T-cell (primary cell): ENCODE results near the gene ROR2. TPM values are rescaled to one million over a fixed set of nuclear protein-coding genes. Genes with fewer than 3 reads are reported as not detected.

Experiments
- ATAC-seq, 4 experiments: fragments of 200-7000 bp in 3 of 4; fragments of 150-1000 bp in 1 of 4; cut with Tn5 transposase; replicated peaks in 1 of 4; 1 replicate in 3 of 4; 2 replicates in 1 of 4; pipeline ENCODE4 v1.10.0; 2021; ENCODE audit warnings: moderate library complexity in 3 of 4, mild to moderate bottlenecking in 2 of 4, moderate number of reproducible peaks in 1 of 4
- CTCF ChIA-PET, 2 donors: fragments of 300-600 bp; sonication (Branson Sonifier 250); formaldehyde crosslinking; loops; one replicate each; lab custom pipeline; 2022; ENCODE audit warnings: antibody characterized with exemption in 2 of 2; lab: Charles Lee
- POLR2A ChIA-PET, 2 donors: fragments of 300-600 bp; sonication (Branson Sonifier 250); formaldehyde crosslinking; loops; one replicate each; lab custom pipeline; 2022; ENCODE audit warnings: antibody characterized with exemption in 2 of 2; lab: Charles Lee
- DNase-seq, 35 experiments: peaks; one replicate each; pipeline versions ENCODE4 v3.0.0 to v3.0.0-alpha.2; 2013 to 2023
- H3K27ac ChIP-seq: one replicate; pipeline ENCODE4 v1.5.1; 2013; ENCODE audit warnings: low read length
- H3K27me3 ChIP-seq, 2 experiments: replicated peaks in 1 of 2; 1 replicate in 1 of 2; 2 replicates in 1 of 2; pipeline versions ENCODE4 v1.6.1 to v1.7.0; 2013; ENCODE audit warnings: low read length in 1 of 2, mixed read lengths in 1 of 2; ENCODE audit not compliant: control insufficient read depth in 2 of 2, insufficient read depth in 2 of 2; ENCODE audit errors: extremely low read depth in 1 of 2
- H3K36me3 ChIP-seq, 2 donors: 1 replicate in 1 of 2; 2 replicates in 1 of 2; pipeline versions ENCODE4 v1.6.1 to v1.7.0; 2013; ENCODE audit warnings: low read length in 1 of 2; ENCODE audit not compliant: control insufficient read depth in 2 of 2, insufficient read depth in 1 of 2; ENCODE audit errors: extremely low read depth in 1 of 2
- H3K4me1 ChIP-seq, 2 experiments: 1 replicate in 1 of 2; 2 replicates in 1 of 2; pipeline versions ENCODE4 v1.6.1 to v1.7.0; 2013; ENCODE audit warnings: low read length in 2 of 2, mixed read lengths in 1 of 2; ENCODE audit not compliant: insufficient read depth in 2 of 2, control insufficient read depth in 1 of 2; ENCODE audit errors: extremely low read depth in 1 of 2
- H3K4me3 ChIP-seq, 2 donors: 1 replicate in 1 of 2; 2 replicates in 1 of 2; pipeline versions ENCODE4 v1.5.1 to v1.7.0; 2013; ENCODE audit warnings: mild to moderate bottlenecking in 2 of 2, low read length in 1 of 2, moderate library complexity in 1 of 2; ENCODE audit not compliant: control insufficient read depth in 1 of 2; ENCODE audit errors: extremely low read depth in 1 of 2
- H3K9me3 ChIP-seq: 2 replicates; pipeline ENCODE4 v1.7.0; 2013
- H3K27ac Mint-ChIP-seq, 2 donors: one replicate each; pipeline ENCODE4 v1.8.0; 2020 to 2021; ENCODE audit warnings: mild to moderate bottlenecking in 2 of 2, mixed read lengths in 2 of 2
- H3K27me3 Mint-ChIP-seq, 2 donors: one replicate each; pipeline ENCODE4 v1.8.0; 2021 to 2022; ENCODE audit warnings: mixed read lengths in 2 of 2
- H3K36me3 Mint-ChIP-seq: one replicate; pipeline ENCODE4 v1.8.0; 2021; ENCODE audit warnings: mixed read lengths
- H3K4me1 Mint-ChIP-seq, 3 donors: one replicate each; pipeline ENCODE4 v1.8.0; 2020 to 2022; ENCODE audit warnings: mixed read lengths in 3 of 3, mild to moderate bottlenecking in 1 of 3
- H3K4me3 Mint-ChIP-seq, 3 donors: one replicate each; pipeline ENCODE4 v1.8.0; 2020 to 2022; ENCODE audit warnings: mild to moderate bottlenecking in 3 of 3, mixed read lengths in 3 of 3, moderate library complexity in 3 of 3
- H3K9me3 Mint-ChIP-seq, 3 donors: one replicate each; pipeline ENCODE4 v1.8.0; 2020 to 2022; ENCODE audit warnings: mixed read lengths in 3 of 3
- WGBS: methylation state at CpG from one replicate; pipeline ENCODE4 v1.1.5; 2013; ENCODE audit warnings: missing lambda C conversion rate; ENCODE audit not compliant: insufficient coverage; 5-methylcytosine and 5-hydroxymethylcytosine counted together
- total RNA-seq, 35 experiments: library from RNA in 6 of 35; stranded (reverse) in 6 of 35; fragments of 120-200 nt in 1 of 35; gene quantifications; one replicate each; pipeline versions ENCODE4 v1.2.1 to v1.2.4 and lab custom pipeline; 2013 to 2026

The ROR2 gene
- total RNA-seq, 5 donors from 2014 or later (not counting 1 experiment from before 2014, with no cell fraction given) = 0.07 to 0.28 (median 0.15) TPM; not detected in 1

GRCh38 chr9:91647371-91647770 is 302.7 kb downstream of the ROR2 start:
- H3K27ac Mint-ChIP-seq = no peak overlapping the region
- WGBS = no CpG with 5 or more reads among the region's 4 CpGs
- H3K36me3 Mint-ChIP-seq = no peaks in the 10 kb centered on the region
- Histone ChIP-seq H3K27me3 (peaks cover 0 to 12% of the 10 kb centered on the region in 2 experiments), H3K9me3 (no peaks in the 10 kb centered on the region), H3K36me3 (no peaks in the 10 kb centered on the region), H3K27ac (no peak overlapping the region), H3K4me1 (no peaks in the 10 kb centered on the region), H3K4me3 (no peak overlapping the region)
- ChIA-PET POLR2A (no interaction called here), CTCF (no interaction called here)
- no peak for DNase-seq
- ATAC-seq = no peak
- no peaks in the 10 kb centered on the region for H3K9me3 Mint-ChIP-seq
- H3K27me3 Mint-ChIP-seq = peaks cover 23 to 27% of the 10 kb centered on the region in 2 donors
- no peaks in the 10 kb centered on the region for H3K4me1 Mint-ChIP-seq
- no peak overlapping the region for H3K4me3 Mint-ChIP-seq

GRCh38 chr9:91646702-91647101 is 303.3 kb downstream of the ROR2 start:
- H3K27ac Mint-ChIP-seq = no peak overlapping the region
- H3K9me3 Mint-ChIP-seq = peaks cover 0 to 3% (median under 1%) of the 10 kb centered on the region in 3 donors
- no peak for DNase-seq
- no peak overlapping the region for H3K27ac ChIP-seq
- H3K4me1 Mint-ChIP-seq = no peaks in the 10 kb centered on the region
- ChIA-PET CTCF (no interaction called here), POLR2A (no interaction called here)
- H3K27me3 Mint-ChIP-seq = peaks cover 23 to 27% of the 10 kb centered on the region in 2 donors
- H3K27me3 ChIP-seq = peaks cover 0 to 12% of the 10 kb centered on the region in 2 experiments
- H3K36me3 ChIP-seq = no peaks in the 10 kb centered on the region
- no peak overlapping the region for H3K4me3 Mint-ChIP-seq
- H3K9me3 ChIP-seq = no peaks in the 10 kb centered on the region
- no peak for ATAC-seq
- no CpG with 5 or more reads among the region's 1 CpG for WGBS
- no peaks in the 10 kb centered on the region for H3K36me3 Mint-ChIP-seq
- H3K4me3 ChIP-seq = no peak overlapping the region
- no peaks in the 10 kb centered on the region for H3K4me1 ChIP-seq

- ChIA-PET POLR2A (no interaction called here), CTCF (no interaction called here)
- no peaks in the 10 kb centered on the region for H3K36me3 ChIP-seq
- Mint-ChIP-seq H3K27ac (no peak overlapping the region), H3K4me3 (no peak overlapping the region), H3K4me1 (no peaks in the 10 kb centered on the region), H3K27me3 (peaks cover 12 to 25% of the 10 kb centered on the region in 2 donors), H3K9me3 (peaks cover 7 to 13% (median 12%) of the 10 kb centered on the region in 3 donors), H3K36me3 (no peaks in the 10 kb centered on the region)
- ATAC-seq = no peak
- DNase-seq = no peak
- no peak overlapping the region for H3K4me3 ChIP-seq
- WGBS = 67% methylated on average over 1 of the region's 3 CpGs
- no peaks in the 10 kb centered on the region for H3K4me1 ChIP-seq
- no peaks in the 10 kb centered on the region for H3K9me3 ChIP-seq
- no peak overlapping the region for H3K27ac ChIP-seq
- peaks cover 0 to 12% of the 10 kb centered on the region in 2 experiments for H3K27me3 ChIP-seq
Observed at GRCh38 chr9:91644433-91644832, 305.6 kb downstream of the ROR2 start.

DNA sequence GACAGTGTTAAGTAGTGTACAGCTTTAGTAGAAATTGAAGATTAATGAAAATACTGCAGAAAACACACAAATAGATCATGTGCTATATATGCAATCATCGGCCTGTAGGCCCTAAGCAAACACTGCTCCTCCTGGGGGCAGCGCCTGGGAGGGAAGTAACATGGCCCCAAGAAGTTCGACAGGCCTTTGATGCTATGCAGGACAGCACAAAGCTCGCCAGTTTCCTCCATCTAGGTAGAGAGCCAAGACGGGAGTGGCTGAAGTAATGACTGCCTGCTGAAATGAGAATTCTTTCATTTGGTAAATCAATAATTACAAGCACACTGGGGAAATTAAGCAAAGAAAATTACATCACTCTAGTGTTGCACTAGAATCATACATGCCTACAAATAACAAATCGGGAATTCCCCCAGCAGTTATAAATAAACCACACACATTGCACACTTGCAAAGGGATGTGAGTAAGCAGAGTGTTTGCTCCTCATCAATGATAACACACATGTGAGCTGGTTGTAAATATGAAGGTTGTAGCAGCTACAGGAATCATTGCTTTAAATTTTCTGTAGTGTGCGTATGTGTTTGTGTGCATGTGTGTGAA is 306.4 kb downstream of the ROR2 start:
- peaks cover 12 to 22% of the 10 kb centered on the region in 2 donors for H3K27me3 Mint-ChIP-seq
- no peaks in the 10 kb centered on the region for H3K36me3 Mint-ChIP-seq

GRCh38 chr9:91642771-91643170 is 307.3 kb downstream of the ROR2 start:
- Mint-ChIP-seq H3K9me3 (peaks cover 7 to 13% (median 12%) of the 10 kb centered on the region in 3 donors), H3K27me3 (peaks cover 14 to 18% of the 10 kb centered on the region in 2 donors), H3K4me1 (no peaks in the 10 kb centered on the region), H3K27ac (no peak overlapping the region), H3K36me3 (no peaks in the 10 kb centered on the region), H3K4me3 (no peak overlapping the region)
- H3K9me3 ChIP-seq = no peaks in the 10 kb centered on the region
- POLR2A ChIA-PET = no interaction called here
- ATAC-seq (no peak), DNase-seq (no peak)
- H3K36me3 ChIP-seq = no peaks in the 10 kb centered on the region
- no peaks in the 10 kb centered on the region for H3K4me1 ChIP-seq
- H3K4me3 ChIP-seq = no peak overlapping the region
- 83% methylated on average over 5 of the region's 5 CpGs for WGBS
- CTCF ChIA-PET = no interaction called here
- H3K27ac ChIP-seq = no peak overlapping the region
- H3K27me3 ChIP-seq = peaks cover 0 to 12% of the 10 kb centered on the region in 2 experiments

More for the DNA sequence above, 306.4 kb downstream of the ROR2 start:
- Histone ChIP-seq H3K9me3 (no peaks in the 10 kb centered on the region), H3K36me3 (no peaks in the 10 kb centered on the region), H3K4me3 (no peak overlapping the region), H3K27me3 (peaks cover 0 to 12% of the 10 kb centered on the region in 2 experiments), H3K4me1 (no peaks in the 10 kb centered on the region), H3K27ac (no peak overlapping the region)
- CTCF ChIA-PET = no interaction called here
- Mint-ChIP-seq H3K9me3 (peaks cover 7 to 13% (median 12%) of the 10 kb centered on the region in 3 donors), H3K4me1 (no peaks in the 10 kb centered on the region), H3K27ac (no peak overlapping the region), H3K4me3 (no peak overlapping the region)
- 63% methylated on average over 2 of the region's 7 CpGs for WGBS
- ATAC-seq (no peak), DNase-seq (no peak)
- POLR2A ChIA-PET = no interaction called here

- Histone ChIP-seq H3K4me1 (no peaks in the 10 kb centered on the region), H3K9me3 (no peaks in the 10 kb centered on the region), H3K36me3 (no peaks in the 10 kb centered on the region), H3K27ac (no peak overlapping the region), H3K27me3 (peaks cover 0 to 8% of the 10 kb centered on the region in 2 experiments), H3K4me3 (no peak overlapping the region)
- Mint-ChIP-seq H3K27ac (no peak overlapping the region), H3K4me3 (no peak overlapping the region), H3K27me3 (peaks cover 10 to 14% of the 10 kb centered on the region in 2 donors), H3K4me1 (no peaks in the 10 kb centered on the region), H3K36me3 (no peaks in the 10 kb centered on the region), H3K9me3 (peaks cover 7 to 13% (median 12%) of the 10 kb centered on the region in 3 donors)
- DNase-seq (no peak), ATAC-seq (no peak)
- WGBS = 100% methylated on average over 1 of the region's 2 CpGs
- ChIA-PET POLR2A (no interaction called here), CTCF (no interaction called here)
Observed at GRCh38 chr9:91640428-91640827, 309.6 kb downstream of the ROR2 start.
